Fibroblast of skin of left biceps (primary cell): ENCODE measurements around the gene OTOP3.

ENCODE experiments used
- DNase-seq, 2 experiments: peaks; one replicate each; pipeline ENCODE4 v3.0.0-alpha.2; 2013; ENCODE audit warnings: low read depth in 2 of 2

The OTOP3 gene

DNA sequence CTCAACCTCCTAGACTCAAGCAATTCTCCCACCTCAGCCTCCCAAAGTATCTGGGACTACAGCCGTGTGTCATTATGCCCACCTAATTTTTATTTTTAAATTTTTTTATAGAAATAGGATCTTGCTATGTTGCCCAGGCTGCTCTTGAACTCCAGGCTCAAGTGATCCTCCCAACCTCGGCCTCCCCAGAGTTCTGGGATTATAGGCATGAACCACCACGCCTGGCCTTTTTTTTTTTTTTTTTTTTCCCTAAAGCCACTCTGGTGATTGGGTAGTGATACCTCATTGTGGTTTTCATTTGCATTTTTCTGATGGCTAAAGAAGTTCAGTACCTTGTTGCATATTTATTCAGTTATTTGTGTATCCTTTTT, 50.5 kb downstream of the OTOP3 start:
- DNase-seq: no peak

DNA sequence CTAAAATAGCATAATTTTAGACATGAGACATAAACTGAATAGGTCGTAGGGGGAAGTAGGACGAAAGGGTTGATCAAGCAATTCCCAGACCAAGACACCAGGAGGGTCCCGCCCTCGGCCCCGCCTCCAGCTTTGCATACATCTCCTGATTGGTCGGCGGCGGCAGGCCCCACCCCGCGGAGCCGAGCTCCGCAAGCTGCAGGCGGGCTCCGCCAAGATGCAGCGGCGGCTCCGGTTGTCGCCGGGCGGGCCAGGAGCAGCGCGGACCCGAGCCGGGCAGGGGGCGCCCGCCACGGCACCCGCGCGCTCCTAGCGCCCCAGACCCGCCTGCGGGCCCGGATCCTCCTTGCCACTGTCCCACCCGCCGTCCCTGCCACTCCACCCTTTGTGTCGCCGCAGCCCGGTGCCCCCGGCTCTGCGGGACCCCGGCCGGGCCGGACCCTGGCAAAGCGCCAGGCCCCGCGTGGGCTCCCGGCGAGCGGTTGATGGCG, 51.8 kb downstream of the OTOP3 start, which contains the start of gene CDR2L:
Gene CDR2L (plus strand): TSS at position 215 of the 491 bp plus-strand sequence. CDS start 412 bp downstream, outside the sequence.
- peak; percentile 66 to 72 for DNase-seq

DNA sequence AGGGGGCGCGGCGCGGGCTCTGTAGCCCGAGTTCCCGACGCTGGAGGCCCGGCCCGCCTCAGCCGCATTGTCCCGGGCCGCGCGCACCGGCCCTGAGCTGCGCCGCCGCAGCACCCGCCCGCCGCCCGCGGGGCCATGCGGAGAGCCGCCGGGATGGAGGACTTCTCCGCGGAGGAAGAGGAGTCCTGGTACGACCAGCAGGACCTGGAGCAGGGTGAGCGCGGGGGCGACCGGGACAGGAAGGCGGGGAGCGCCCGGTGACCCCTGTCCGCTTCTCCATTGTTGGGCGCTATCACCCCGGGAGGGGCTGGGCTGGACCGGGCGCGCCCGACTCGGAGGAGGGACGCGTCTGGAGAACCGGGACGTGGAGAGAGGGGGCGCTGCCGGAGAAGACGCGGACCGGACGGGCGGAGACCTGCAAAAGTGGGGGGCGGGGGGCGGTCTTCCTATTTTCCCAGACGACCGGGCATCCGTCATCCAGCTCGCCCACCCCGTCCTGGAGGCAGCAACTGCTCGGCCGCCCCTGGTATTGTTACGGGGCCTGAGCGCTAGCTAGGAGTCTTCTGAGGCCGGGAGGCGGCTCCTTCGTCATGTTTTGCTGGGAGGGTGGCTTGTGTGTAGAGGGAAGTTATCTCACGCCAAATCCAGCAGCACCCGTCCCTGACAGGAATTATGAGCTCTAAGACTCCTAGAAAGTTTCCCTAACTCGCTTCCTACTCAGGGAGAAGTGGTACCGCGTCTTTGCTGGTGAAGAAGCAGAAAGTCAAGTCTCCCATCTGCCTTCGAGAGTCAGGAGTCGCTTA, 52.4 kb downstream of the OTOP3 start:
- peak; percentile 54 to 59 for DNase-seq

DNA sequence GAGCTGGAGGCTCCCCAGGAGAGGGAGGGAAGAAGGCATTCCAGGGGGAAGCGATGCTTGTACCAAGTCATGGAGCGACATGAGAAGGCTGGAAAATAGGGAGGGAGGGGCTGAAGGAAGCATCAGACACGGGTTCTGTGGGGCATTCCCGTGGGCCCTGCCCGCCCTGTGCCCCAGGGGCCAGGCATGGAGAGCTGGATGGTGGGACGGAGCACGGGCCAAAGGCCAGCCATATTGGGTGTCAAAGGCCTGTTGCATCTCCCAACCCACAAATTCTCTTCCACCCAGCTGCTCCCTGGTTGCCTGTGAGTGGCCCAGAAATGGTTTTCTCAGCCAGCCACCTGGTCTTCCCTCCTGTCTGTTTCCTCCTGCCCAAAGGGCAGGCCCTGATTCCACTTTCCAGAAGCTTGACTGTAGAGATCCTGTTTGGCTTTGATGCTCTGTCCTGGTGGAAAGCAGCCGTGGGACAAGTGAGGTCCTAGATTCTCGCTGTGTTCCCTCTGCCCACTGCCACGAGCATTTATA, 54.9 kb downstream of the OTOP3 start:
- DNase-seq: no peak

DNA sequence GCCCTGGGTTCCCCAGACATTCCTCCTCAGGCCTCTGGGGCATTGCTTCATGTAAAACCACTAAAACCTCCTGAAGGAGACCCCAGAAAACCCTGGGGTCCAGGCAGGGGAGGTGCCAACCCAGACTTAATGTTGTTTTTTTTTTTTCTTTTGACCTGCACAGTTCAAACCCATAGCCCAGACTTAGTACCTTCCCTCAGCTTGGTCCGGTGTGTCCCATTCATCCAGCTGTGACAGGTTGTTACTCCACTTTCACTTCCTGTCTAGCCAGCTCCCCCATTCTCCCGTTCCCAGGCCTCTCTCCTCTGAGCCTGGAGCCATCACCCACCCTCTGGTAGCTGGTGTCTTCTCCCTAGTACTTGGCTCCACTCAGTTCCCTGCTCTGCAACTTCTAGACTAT, 56.5 kb downstream of the OTOP3 start:
- no peak for DNase-seq

DNA sequence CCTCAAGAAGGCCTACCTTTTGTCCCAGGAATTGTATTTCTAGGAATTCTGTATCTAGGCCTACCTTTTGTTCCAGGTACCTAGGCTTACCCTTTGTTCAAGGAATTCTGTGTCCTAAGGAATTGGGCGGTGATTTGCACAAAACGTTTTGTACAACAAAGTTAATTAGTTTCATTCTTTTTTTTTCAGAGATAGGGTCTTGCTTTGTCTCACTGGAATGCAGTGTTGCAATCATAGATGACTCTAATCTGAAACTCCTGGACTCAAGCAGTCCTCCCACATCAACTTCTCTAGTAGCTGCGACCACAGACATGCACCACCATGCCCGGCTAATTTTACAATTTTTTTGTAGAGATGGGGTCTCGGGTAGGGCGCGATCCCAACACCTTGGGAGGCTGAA, 58.7 kb downstream of the OTOP3 start:
- peak in 1 of 2 experiments; percentile 51 for DNase-seq

DNA sequence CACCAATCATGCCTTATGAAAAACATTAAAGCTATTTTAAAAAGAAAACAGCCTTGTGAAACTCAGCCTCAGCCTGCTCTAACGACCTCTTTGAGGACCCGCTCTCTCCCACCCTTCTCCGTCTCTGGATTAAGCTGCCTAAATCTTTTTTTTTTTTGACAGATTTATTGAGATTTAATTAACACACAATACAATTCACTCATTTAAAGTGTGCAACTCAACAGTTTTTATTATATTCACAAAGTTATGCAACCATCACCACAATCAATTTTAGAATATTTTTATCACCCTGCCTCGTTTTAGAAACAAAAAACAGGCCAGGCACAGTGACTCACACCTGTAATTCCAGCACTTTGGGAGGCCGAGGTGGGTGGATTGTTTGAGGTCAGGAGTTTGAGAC, 60.1 kb downstream of the OTOP3 start:
- no peak for DNase-seq

DNA sequence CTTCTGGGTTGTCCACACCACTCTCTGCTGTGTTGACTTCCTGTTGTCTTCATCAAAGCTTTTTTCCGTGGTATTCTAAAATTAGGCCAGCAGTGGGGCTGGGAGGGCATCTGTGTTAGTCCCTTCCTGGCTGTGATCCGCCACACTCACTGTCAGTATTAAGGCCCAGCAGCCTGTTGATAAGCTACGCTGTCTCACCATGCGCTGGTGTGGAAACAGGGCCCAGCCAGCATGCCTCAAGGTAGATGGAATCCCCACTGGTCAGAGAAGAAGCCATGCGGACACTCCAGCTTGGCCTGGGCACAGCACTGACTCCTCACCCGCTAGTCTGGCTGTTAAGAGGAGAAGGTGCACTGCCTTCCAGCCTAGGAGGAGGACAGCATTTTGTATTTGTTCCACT, 63.1 kb downstream of the OTOP3 start:
- DNase-seq: no peak

DNA sequence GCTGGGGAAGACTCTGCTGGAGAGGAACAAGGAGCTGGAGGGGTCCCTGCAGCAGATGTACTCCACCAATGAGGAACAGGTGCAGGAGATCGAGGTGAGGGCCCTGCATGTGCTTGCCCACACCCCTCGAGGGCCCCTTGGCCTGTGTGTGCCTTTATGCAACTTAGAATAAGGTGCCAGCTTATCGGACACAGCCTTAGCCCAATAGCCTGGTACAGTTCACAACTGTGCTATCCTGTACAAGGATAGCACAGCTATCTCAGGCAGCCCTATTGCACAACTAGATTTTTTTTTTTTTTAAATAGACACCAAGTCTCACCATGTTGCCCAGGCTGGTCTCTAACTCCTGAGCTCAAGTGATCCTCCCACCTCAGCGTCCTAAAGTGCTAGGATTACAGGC, 63.8 kb downstream of the OTOP3 start:
- DNase-seq: no peak
